Cardiac muscle cell (in vitro differentiated cells and primary cell): ENCODE measurements around the gene KCNQ1. TPM values are rescaled to one million over a fixed set of nuclear protein-coding genes. Genes with fewer than 3 reads are reported as not detected.

Source experiments
- DNase-seq, 2 donors: peaks; one replicate each; pipeline versions ENCODE4 v3.0.0 to v3.0.0-alpha.2; 2010 to 2017; ENCODE audit warnings: low read depth in 1 of 2, low spot score in 1 of 2
- H3K27ac ChIP-seq: fragments of 200-600 bp; sonication (generic); 2 replicates; pipeline ENCODE4 v1.5.1; 2016
- H3K27me3 ChIP-seq: fragments of 200-600 bp; sonication (generic); 2 replicates; pipeline ENCODE4 v1.6.0; 2016; ENCODE audit warnings: control low read depth
- H3K36me3 ChIP-seq: fragments of 200-600 bp; sonication (generic); 2 replicates; pipeline ENCODE4 v1.5.1; 2016; ENCODE audit warnings: control low read depth
- H3K4me1 ChIP-seq: fragments of 200-600 bp; sonication (generic); 2 replicates; pipeline ENCODE4 v1.8.1; 2017; ENCODE audit warnings: low read depth, mild to moderate bottlenecking, mixed run types
- H3K4me3 ChIP-seq: fragments of 200-600 bp; sonication (generic); 2 replicates; pipeline ENCODE4 v1.5.1; 2016; ENCODE audit warnings: mild to moderate bottlenecking
- H3K9me3 ChIP-seq: fragments of 200-600 bp; sonication (generic); 2 replicates; pipeline ENCODE4 v1.5.1; 2017; ENCODE audit warnings: low read depth, mild to moderate bottlenecking, control low read depth
- CTCF ChIP-seq: IDR thresholded peaks from 2 replicates; pipeline ENCODE4 v1.5.1; 2012; ENCODE audit warnings: low read depth, mild to moderate bottlenecking, low read length
- polyA plus RNA-seq: library from polyadenylated mRNA; unstranded; fragments of >200 nt; fragmentation: Nextera tagmentation; extraction: Ambion mirVana; gene quantifications from 2 replicates; pipeline ENCODE4 v1.2.1, GENCODE V29; 2016
- total RNA-seq: library from RNA; depleted of rRNA; stranded (reverse); fragments of >200 nt; gene quantifications from 2 replicates; pipeline ENCODE4 v1.2.3, GENCODE V29; 2016

Gene KCNQ1
- total and polyA plus RNA-seq, 2 experiments from 2014 or later = 13.9 to 18.6 TPM

- peaks cover 37% of the 10 kb centered on the region for H3K4me1 ChIP-seq
Measured at GRCh38 chr11:2686360-2687222, 241.8 kb downstream of the KCNQ1 start.

GRCh38 chr11:2687223-2687530 lies 242.4 kb downstream of the KCNQ1 start:
- Histone ChIP-seq H3K4me3 (no peak overlapping the region), H3K27me3 (no peaks in the 10 kb centered on the region), H3K4me1 (peaks cover 37% of the 10 kb centered on the region), H3K27ac (no peak overlapping the region), H3K9me3 (no peaks in the 10 kb centered on the region), H3K36me3 (no peaks in the 10 kb centered on the region)
- TF ChIP-seq CTCF = no peak
- DNase-seq = no peak

More at GRCh38 chr11:2686360-2687222, 241.8 kb downstream of the KCNQ1 start:
- no peak for DNase-seq
- no peak for TF ChIP-seq CTCF
- no peaks in the 10 kb centered on the region for H3K36me3 ChIP-seq
- H3K4me3 ChIP-seq = no peak overlapping the region
- H3K27ac ChIP-seq = no peak overlapping the region
- H3K9me3 ChIP-seq = no peaks in the 10 kb centered on the region
- no peaks in the 10 kb centered on the region for H3K27me3 ChIP-seq

GRCh38 chr11:2687782-2688191 lies 243.0 kb downstream of the KCNQ1 start:
- no peak for DNase-seq
- Histone ChIP-seq H3K27ac (no peak overlapping the region), H3K9me3 (no peaks in the 10 kb centered on the region), H3K4me3 (no peak overlapping the region), H3K27me3 (no peaks in the 10 kb centered on the region), H3K4me1 (peaks cover 42% of the 10 kb centered on the region), H3K36me3 (no peaks in the 10 kb centered on the region)
- TF ChIP-seq CTCF = no peak

- no peaks in the 10 kb centered on the region for H3K36me3 ChIP-seq
- no peak overlapping the region for H3K27ac ChIP-seq
- no peak for TF ChIP-seq CTCF
- H3K4me3 ChIP-seq = no peak overlapping the region
- peaks cover 50% of the 10 kb centered on the region for H3K4me1 ChIP-seq
- H3K27me3 ChIP-seq = no peaks in the 10 kb centered on the region
- DNase-seq = no peak
- no peaks in the 10 kb centered on the region for H3K9me3 ChIP-seq
Measured at GRCh38 chr11:2688381-2689231, 243.8 kb downstream of the KCNQ1 start.

- no peak overlapping the region for H3K4me3 ChIP-seq
- no peak overlapping the region for H3K27ac ChIP-seq
- no peaks in the 10 kb centered on the region for H3K9me3 ChIP-seq
- H3K36me3 ChIP-seq = no peaks in the 10 kb centered on the region
- no peak for DNase-seq
- TF ChIP-seq CTCF = no peak
- H3K27me3 ChIP-seq = no peaks in the 10 kb centered on the region
- peaks cover 60% of the 10 kb centered on the region for H3K4me1 ChIP-seq
Measured at GRCh38 chr11:2689651-2690575, 245.1 kb downstream of the KCNQ1 start.
